Effector CD8-positive, alpha-beta T cell (primary cell): Measurements from ENCODE around the gene ACP4.
"Not testable (repeated sequence)": the region's sequence is repeated elsewhere in the genome, so short reads cannot be mapped to it uniquely, and the experiment has no call there.

Experiments used
- DNase-seq: peaks from one replicate; lab custom pipeline; 2025; lab: John Stamatoyannopoulos, UW
- total RNA-seq, 4 experiments: gene quantifications; one replicate each; lab custom pipeline; 2026; lab: John Stamatoyannopoulos, UW

The ACP4 gene, protein sequence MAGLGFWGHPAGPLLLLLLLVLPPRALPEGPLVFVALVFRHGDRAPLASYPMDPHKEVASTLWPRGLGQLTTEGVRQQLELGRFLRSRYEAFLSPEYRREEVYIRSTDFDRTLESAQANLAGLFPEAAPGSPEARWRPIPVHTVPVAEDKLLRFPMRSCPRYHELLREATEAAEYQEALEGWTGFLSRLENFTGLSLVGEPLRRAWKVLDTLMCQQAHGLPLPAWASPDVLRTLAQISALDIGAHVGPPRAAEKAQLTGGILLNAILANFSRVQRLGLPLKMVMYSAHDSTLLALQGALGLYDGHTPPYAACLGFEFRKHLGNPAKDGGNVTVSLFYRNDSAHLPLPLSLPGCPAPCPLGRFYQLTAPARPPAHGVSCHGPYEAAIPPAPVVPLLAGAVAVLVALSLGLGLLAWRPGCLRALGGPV
- total RNA-seq: 0 reads per million in 4 experiments

DNA sequence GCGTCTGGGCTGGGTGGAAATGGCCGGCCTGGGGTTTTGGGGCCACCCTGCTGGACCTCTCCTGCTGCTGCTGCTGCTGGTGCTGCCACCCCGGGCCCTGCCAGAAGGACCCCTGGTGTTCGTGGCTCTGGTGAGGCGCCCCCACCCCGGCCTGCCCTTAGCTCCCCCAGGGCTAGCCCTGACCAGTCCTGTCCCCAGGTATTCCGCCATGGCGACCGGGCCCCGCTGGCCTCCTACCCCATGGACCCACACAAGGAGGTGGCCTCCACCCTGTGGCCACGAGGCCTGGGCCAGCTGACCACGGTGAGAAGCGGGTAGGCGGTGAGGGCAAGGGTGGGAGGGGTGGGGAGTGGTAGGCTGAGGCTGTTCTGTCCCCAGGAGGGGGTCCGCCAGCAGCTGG is at the start of gene ACP4:
ACP4 (plus strand) TSS at position 20 of the 400 bp plus-strand sequence; CDS start at position 20, 0 bp downstream.
- DNase-seq: no peak

DNA sequence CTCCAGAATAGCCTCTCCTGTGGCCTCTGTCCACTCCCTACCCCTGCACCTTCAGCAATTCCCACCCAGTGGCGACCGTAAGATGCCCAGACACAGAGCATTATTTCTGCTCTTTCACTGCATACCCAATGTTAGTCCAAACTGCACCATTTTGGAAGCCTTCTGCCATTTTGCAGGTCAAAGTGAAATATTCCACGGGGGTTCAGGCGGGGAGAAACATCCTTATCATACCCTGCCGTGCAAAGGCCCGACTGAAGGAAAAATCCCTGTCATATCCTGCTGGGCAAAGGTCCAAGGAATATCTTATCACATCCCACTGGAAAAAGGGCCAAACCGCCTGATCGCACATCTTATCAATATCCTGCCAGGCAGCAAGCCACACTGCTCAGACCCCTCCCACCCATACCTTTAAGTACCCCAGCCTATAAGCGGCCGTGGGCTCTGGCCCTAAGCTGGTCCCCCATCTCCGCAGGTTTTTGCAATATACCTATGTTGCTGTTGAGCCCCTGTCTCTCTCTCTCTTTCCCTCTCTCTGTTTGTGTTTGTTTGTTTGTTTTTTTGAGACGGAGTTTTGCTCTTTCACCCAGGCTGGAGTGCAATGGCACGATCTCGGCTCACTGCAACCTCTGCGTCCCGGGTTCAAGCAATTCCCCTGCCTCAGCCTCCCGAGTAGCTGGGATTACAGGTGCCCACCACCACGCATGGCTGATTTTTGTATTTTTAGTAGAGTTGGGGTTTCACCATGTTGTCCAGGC is 48.9 kb upstream of the ACP4 start:
- DNase-seq: no peak

DNA sequence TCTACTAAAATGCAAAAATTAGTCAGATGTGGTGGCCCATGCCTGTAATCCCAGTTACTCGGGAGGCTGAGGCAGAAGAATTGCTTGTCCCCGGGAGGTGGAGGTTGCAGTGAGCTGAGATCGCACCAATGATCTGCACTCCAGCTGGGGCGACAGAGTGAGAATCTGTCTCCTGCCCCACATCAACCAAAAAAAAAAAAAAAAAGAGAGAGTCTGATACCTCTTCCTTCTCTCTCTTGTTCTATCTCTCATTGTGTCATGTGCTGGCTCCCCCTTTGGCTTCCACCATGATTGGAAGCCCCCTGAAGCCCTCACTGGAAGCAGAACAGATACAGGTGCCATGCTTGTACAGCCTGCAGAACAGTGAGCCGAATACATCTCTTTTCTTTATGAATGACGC is 46.7 kb upstream of the ACP4 start:
- no peak for DNase-seq

DNA sequence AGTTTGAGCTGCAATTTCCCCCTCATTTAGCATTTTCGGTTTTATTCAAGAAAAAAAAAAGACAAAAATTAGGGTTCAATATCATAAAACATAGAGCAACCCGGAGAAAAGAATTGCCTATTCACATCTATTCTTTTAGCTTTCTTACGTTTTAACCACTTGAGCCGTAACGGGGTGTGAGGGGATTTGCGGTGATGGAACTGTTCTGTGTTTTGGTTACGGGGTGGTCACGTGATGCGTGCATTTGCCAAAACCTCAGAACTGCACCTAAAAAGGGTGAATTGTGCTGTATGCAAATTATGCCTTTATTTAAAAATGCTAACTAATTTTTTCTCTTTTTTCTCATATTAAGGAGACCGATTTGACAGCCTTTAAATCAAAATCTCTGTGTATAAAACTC is 45.0 kb upstream of the ACP4 start:
- DNase-seq: no peak

DNA sequence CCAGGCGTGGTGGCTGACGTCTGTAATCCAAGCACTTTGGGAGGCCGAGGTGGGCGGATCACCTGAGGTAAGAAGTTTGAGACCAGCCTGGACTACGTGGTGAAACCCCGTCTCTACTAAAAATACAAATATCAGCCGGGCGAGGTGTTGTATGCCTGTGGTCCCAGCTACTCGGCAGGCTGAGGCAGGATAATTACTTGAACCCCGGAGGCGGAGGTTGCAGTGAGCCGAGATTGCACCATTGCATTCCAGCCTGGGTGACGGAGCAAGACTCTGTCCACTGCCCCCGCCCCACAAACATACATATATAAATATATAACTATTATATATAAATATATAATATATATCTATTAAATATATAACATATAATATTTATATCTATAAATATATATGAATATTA is 43.1 kb upstream of the ACP4 start:
- not testable (repeated sequence) for DNase-seq

DNA sequence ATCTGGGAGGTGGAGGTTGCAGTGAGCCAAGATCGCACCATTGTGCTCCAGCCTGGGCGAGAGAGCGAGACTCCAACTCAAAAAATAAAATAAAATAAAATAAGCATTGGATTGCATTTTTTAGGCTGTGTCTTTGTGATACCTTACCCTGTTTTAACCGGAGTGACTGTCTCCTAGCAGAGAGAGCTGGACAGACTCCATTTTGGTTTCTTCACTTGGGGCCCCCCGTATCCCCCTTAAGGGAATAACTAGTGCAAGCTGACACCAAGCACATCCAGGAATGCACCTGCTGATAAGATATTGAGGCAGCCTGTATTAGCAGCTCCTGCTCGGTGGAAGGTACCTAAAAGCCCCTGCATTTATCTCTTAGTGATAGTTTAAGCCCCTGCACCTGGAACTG is 40.7 kb upstream of the ACP4 start:
- no peak for DNase-seq

DNA sequence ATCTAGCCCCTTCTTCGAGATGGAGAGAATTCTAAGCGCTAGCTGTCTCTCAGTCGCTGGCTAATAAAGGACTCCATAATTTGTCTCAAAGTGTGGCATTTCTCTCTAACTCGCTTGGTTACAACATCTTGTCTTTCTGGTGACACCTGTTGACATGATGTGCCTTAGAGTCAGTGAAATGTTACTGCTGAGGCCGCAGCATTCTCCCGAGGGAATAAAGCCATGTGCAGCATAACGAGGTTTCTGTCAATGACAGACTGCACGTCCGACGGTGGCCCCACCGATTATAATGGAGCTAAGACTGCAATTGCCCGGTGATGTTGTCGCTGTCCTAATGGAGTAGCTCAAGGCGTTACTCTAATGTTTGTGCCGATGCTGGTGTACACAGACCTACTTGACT is 40.2 kb upstream of the ACP4 start:
- no peak for DNase-seq

DNA sequence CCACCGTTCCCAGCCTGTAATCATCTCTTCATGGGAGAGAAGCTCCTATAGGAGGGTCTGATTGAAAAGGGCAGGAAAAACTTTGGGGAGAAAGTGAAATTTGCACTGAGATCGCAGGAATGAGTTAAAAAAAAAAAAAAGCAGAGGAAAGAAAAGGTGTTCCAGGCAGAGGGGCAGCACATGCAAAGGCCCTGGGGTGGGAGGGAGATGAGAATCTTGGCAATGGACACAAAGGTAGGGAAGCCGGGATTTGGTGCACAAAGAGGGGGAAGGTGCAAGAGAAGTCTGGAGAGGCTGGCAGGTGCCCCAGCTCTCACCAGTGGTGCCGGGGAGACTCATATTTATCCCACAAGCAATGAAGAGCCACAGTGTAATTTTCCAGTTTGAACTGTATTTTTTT is 36.3 kb upstream of the ACP4 start:
- DNase-seq: no peak

DNA sequence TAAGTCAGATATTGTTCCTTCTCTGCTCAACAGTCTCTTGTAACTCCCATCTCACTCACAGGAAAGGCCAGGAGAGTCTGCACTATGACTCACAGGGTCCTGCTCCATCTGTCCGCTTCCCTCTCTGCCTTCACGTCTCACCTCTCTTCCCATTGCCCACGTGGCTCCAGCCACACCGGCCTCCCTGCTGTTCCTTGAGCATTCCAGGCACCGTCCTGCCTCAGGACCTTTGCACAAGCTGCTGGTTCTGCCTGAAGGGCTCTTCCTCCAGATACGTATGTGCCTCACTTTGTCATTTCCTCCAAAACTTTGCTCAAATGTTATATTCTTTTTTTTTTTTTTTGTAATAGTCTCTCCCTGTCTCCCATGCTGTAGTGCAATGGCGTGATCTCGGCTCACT is 34.0 kb upstream of the ACP4 start:
- DNase-seq: not testable (repeated sequence)

DNA sequence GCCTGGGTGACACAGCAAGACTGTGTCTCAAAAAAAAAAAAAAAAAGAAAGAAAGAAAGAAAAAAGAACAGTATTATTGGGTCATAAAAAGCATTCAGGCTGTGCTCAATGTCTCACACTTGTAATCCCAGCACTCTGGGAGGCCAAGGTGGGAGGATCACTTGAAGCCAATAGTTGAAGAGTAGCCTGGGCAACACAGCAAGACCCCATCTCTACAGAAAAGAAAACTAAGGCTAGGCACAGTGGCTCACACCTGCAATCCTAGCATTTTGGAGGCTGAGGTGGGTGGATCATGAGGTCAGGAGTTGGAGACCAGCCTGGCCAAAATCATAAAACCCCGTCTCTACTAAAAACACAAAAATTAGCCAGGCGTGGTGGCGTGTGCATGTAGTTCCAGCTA is 32.6 kb upstream of the ACP4 start:
- not testable (repeated sequence) for DNase-seq

DNA sequence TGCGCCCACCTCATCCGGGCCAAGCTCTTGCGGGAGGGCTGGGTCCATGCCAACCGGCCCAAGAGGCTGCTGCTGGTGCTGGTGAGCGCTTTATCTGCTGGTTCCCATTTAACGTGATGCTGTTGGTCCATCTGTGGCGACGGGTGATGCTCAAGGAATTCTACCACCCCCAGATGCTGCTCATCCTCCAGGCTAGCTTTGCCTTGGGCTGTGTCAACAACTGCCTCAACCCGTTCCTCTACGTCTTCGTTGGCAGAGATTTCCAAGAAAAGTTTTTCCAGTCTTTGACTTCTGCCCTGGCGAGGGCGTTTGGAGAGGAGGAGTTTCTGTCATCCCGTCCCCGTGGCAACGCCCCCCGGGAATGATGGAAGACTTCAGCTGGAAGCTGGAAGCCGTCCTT is 31.1 kb upstream of the ACP4 start:
- DNase-seq: not testable (repeated sequence)

DNA sequence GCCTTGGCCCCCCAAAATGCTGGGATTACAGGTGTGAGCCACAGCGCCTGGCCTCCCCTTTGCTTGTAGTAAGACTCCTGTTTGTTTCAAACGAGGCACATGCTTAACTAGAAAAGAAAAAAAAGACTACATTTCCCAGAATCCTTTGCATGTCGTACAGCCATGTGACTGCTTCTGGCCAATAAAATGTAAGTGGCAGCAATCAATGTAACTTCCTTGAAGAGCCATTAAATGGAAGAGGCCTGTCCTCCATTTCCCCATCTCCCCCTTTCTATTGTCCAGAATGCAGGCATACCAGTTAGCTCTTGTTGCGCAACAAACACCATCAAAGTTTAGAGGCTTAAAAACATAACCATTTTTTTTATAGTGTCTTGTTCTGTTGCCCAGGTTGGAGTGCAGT is 30.3 kb upstream of the ACP4 start:
- no peak for DNase-seq

DNA sequence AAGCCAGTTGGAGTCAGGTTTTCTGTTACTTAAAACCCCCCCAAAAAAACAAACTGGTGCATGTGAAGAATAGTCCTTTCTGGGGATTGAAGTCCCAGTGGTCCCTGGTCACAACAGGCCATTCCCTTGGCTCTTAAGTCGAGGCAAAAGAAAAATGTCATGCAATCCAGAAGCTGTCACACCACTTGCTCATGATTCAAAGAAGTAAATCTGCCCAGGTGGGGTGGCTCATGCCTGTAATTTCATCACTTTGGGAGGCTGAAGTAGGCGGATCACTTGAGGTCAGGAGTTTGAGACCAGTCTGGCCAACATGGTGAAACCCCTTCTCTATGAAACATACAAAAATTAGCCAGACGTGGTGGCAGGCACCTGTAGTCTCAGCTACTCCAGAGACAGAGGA is 28.7 kb upstream of the ACP4 start:
- DNase-seq: not testable (repeated sequence)

DNA sequence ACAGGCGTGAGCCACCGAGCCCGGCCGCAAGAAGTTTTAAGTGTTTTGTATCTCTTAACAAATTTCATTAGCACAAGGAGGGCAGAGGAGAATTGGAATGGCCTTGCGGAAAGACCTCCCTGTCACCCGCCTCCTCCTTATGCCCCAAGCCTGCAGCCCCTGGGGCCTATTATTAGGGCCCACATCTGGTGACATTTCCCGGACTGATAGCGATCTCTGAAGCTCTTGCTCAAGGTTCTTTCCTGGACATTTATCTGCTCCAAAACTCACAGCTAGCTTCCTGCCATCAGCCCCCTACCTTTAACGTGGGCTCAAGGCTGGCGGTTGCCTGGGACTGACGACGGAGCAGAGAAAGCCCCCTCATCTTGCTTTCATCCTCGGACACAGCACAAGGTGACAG is 26.7 kb upstream of the ACP4 start:
- DNase-seq: not testable (repeated sequence)

DNA sequence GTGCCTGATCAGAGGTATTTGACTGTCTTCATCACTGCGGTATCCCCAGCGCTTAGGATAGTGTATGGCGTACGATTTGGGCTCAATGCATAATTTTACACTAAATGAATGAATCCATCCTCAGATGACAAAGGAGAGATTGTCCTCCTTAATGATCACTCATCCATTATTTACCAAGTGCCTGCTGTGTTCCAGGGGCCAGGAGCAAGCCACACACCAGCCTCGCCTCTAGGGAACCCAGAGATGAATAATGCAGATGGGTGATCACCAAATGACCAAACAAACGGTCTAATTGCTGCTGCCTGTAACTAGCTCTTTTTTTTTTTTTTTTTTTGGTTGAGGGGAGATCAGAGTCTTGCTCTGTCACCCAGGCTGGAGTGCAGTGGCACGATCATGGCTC is 25.8 kb upstream of the ACP4 start:
- DNase-seq: no peak

DNA sequence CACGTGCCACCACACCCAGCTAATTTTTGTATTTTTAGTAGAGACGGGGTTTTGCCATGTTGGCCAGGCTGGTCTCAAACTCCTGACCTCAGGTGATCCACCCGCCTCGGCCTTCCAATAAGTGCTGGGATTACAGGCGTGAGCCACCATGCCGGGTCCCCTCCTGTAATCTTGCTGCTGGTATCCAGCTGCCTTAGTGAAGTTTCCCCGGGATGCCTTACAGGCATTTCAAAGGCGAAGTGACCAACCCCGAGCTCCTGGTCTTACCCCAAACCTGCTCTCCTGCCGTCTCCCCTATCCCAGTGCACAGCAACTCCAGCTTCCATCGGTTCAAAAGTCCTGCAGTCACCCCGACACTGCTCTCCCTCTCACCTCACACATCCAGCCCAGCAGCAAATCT is 23.5 kb upstream of the ACP4 start:
- DNase-seq: not testable (repeated sequence)

DNA sequence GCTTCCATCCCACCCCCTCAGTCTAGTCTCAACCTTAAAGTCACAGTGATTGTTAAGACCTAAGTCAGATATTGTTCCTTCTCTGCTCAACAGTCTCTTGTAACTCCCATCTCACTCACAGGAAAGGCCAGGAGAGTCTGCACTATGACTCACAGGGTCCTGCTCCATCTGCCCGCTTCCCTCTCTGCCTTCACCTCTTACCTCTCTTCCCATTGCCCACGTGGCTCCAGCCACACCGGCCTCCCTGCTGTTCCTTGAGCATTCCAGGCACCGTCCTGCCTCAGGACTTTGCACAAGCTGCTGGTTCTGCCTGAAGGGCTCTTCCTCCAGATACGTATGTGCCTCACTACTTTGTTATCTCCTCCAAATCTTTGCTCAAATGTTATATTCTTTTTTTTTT is 23.0 kb upstream of the ACP4 start:
- DNase-seq: not testable (repeated sequence)

DNA sequence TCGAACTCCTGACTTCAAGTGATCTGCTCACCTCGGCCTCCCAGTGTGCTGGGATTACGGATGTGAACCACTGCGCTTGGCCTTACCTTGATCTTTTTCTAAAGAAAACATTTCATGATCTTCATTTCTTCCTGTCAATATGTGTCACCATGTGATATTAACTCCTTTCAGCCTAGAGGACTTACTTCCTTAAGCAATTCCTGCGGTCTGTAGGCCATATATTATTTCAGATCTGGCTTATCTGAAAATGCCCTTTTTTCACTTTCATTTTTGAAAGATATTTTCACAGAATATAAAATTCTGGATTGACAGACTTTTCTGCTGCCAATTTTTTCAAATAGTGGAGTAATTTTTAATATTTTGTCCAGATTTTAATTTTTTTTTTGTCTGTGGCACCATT is 21.9 kb upstream of the ACP4 start:
- no peak for DNase-seq

DNA sequence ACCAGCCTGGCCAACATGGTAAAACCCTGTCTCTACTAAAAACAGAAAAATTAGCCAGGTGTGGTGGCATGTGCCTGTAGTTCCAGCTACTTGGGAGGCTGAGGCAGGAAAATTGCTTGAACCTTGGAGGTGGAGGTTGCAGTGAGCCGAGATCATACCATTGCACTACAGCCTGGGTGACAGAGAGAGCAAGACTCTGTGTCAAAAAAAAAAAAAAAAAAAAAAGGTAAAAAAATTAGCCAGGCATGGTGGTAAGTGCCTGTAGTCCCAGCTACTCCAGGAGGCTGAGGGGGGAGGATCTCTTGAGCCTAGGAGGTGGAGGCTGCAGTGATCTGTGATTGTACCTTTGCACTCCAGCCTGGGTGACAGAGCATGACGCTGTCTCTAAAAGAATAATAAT is 20.1 kb upstream of the ACP4 start, which contains the start of gene GPR32:
GPR32 (plus strand) TSS at position 301 of the 400 bp plus-strand sequence. CDS start 137 bp downstream, outside the sequence.
- not testable (repeated sequence) for DNase-seq

DNA sequence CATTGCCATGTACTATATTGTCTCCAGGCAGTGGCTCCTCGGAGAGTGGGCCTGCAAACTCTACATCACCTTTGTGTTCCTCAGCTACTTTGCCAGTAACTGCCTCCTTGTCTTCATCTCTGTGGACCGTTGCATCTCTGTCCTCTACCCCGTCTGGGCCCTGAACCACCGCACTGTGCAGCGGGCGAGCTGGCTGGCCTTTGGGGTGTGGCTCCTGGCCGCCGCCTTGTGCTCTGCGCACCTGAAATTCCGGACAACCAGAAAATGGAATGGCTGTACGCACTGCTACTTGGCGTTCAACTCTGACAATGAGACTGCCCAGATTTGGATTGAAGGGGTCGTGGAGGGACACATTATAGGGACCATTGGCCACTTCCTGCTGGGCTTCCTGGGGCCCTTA is 19.3 kb upstream of the ACP4 start:
- DNase-seq: no peak

DNA sequence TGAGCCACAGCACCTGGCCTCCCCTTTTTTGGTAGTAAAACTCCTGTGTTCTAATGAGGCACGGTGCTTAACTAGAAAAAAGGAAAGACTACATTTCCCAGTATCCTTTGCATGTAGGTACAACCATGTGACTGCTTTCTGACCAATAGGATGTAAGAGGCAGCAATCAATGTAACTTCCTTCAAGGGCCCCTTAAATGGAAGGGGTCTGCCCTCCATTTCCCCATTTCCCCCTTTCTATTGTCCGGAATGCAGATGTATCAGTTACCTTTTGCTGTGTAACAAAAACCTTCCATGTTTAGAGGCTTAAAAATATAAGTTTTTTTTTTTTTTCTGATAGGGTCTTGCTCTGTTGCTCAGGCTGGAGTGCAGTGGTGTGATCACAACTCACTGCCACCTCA is 17.7 kb upstream of the ACP4 start:
- no peak for DNase-seq

DNA sequence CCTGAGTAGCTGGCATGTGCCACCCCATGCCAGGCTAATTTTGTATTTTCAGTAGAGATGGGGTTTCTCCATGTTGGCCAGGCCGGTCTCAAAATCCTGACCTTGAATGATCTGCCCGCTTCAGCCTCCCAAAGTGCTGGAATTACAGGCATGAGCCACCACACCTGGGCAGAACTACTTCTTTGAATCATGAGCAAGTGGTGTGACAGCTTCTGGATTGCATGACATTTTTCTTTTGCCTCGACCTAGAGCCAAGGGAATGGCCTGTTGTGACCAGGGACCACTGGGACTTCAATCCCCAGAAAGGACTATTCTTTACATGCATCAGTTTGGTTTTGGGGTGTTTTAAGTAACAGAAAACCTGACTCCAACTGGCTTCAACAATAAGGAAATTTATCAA is 17.3 kb upstream of the ACP4 start:
- not testable (repeated sequence) for DNase-seq

DNA sequence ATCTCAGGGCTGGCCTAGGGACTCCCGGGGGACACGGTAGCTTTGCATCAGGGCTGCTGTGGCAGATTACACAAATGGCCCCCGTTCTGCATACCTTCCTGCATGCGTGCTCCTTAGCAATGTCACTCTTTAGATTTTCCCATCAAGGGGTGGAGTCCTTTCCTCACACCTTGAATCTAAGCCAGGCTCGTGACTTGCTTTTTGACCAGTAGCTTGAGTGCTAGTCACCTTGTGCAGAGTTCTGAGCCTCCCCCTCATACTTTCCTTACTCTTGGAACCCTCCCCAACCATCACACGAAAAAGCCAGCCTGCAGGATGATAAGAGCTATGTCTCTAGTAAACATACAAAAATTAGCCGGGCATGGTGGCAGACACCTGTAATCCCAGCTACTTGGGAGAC is 16.8 kb upstream of the ACP4 start:
- not testable (repeated sequence) for DNase-seq
